CD14-positive monocyte (primary cell): Measurements from ENCODE around the gene SH3BGRL2. TPM values are rescaled to one million over a fixed set of nuclear protein-coding genes. Genes with fewer than 3 reads are reported as not detected.

Experiments used
- DNase-seq, 3 donors: peaks; one replicate each; pipeline ENCODE4 v3.0.0-alpha.2; 2011 to 2022
- H2AFZ ChIP-seq: 2 replicates; pipeline ENCODE4 v1.6.0; 2012; ENCODE audit warnings: mild to moderate bottlenecking, low read depth, low read length, inconsistent platforms; ENCODE audit not compliant: insufficient read depth, poor library complexity, severe bottlenecking
- H3K27ac ChIP-seq, 2 donors: 1 replicate in 1 of 2; 2 replicates in 1 of 2; pipeline ENCODE4 v1.5.1; 2012 to 2013; ENCODE audit warnings: low read length in 2 of 2, control low read depth in 1 of 2, inconsistent platforms in 1 of 2, low read depth in 1 of 2, mild to moderate bottlenecking in 1 of 2
- H3K27me3 ChIP-seq, 2 donors: one replicate each; pipeline versions ENCODE4 v1.6.0 to v1.6.1; 2011 to 2013; ENCODE audit warnings: low read length in 2 of 2; ENCODE audit not compliant: control insufficient read depth in 2 of 2, insufficient read depth in 2 of 2
- H3K36me3 ChIP-seq, 2 donors: replicated peaks in 1 of 2; 1 replicate in 1 of 2; 2 replicates in 1 of 2; pipeline versions ENCODE4 v1.5.1 to v1.6.1; 2012 to 2013; ENCODE audit warnings: low read length in 2 of 2, control low read depth in 1 of 2, inconsistent platforms in 1 of 2, mild to moderate bottlenecking in 1 of 2; ENCODE audit not compliant: insufficient read depth in 2 of 2, control insufficient read depth in 1 of 2
- H3K4me1 ChIP-seq, 2 donors: 1 replicate in 1 of 2; 2 replicates in 1 of 2; pipeline versions ENCODE4 v1.5.1 to v1.6.1; 2012 to 2013; ENCODE audit warnings: low read length in 2 of 2, control low read depth in 1 of 2, inconsistent platforms in 1 of 2, mild to moderate bottlenecking in 1 of 2, moderate library complexity in 1 of 2; ENCODE audit not compliant: insufficient read depth in 2 of 2, control insufficient read depth in 1 of 2
- H3K4me2 ChIP-seq: replicated peaks from 2 replicates; pipeline ENCODE3; 2012; ENCODE audit warnings: low read length, moderate library complexity, mild to moderate bottlenecking; ENCODE audit not compliant: poor library complexity, severe bottlenecking; ENCODE audit errors: extremely low read depth
- H3K4me3 ChIP-seq, 3 experiments: fragments of 200-600 bp in 1 of 3; sonication (generic) in 1 of 3; replicated peaks in 1 of 3; 1 replicate in 2 of 3; 2 replicates in 1 of 3; pipeline ENCODE4 v1.5.1; 2011 to 2013; ENCODE audit warnings: low read length in 3 of 3, mild to moderate bottlenecking in 3 of 3, control low read depth in 2 of 3, low read depth in 2 of 3, inconsistent platforms in 1 of 3, moderate library complexity in 1 of 3
- H3K79me2 ChIP-seq: 2 replicates; pipeline ENCODE4 v1.6.0; 2012; ENCODE audit warnings: mild to moderate bottlenecking, control low read depth, inconsistent platforms, low read length, moderate library complexity; ENCODE audit not compliant: insufficient read depth
- H3K9ac ChIP-seq: 2 replicates; pipeline ENCODE4 v1.6.0; 2017; ENCODE audit warnings: low read length, mild to moderate bottlenecking; ENCODE audit not compliant: insufficient read depth, poor library complexity, severe bottlenecking
- H3K9me3 ChIP-seq, 2 donors: replicated peaks in 1 of 2; 1 replicate in 1 of 2; 2 replicates in 1 of 2; pipeline versions ENCODE4 v1.5.1 to v1.6.1; 2012 to 2013; ENCODE audit warnings: low read length in 2 of 2, control low read depth in 1 of 2; ENCODE audit not compliant: control insufficient read depth in 1 of 2, insufficient read depth in 1 of 2
- H4K20me1 ChIP-seq: 2 replicates; pipeline ENCODE4 v1.6.0; 2012; ENCODE audit warnings: mild to moderate bottlenecking, low read length, control low read depth, moderate library complexity; ENCODE audit not compliant: insufficient read depth
- H3K27ac Mint-ChIP-seq, 7 donors: one replicate each; pipeline ENCODE4 v1.8.0; 2020; ENCODE audit warnings: mild to moderate bottlenecking in 7 of 7, mixed read lengths in 7 of 7, moderate library complexity in 6 of 7, inconsistent platforms in 2 of 7
- H3K27me3 Mint-ChIP-seq, 3 donors: one replicate each; pipeline ENCODE4 v1.8.0; 2021 to 2022; ENCODE audit warnings: low read depth in 3 of 3, mild to moderate bottlenecking in 3 of 3, mixed read lengths in 3 of 3, moderate library complexity in 3 of 3, inconsistent platforms in 1 of 3
- H3K36me3 Mint-ChIP-seq, 2 donors: one replicate each; pipeline ENCODE4 v1.8.0; 2020; ENCODE audit warnings: mixed read lengths in 2 of 2, inconsistent platforms in 1 of 2, mild to moderate bottlenecking in 1 of 2
- H3K4me1 Mint-ChIP-seq: one replicate; pipeline ENCODE4 v1.8.0; 2020; ENCODE audit warnings: mild to moderate bottlenecking, mixed read lengths
- H3K4me3 Mint-ChIP-seq, 2 donors: one replicate each; pipeline ENCODE4 v1.8.0; 2020; ENCODE audit warnings: mild to moderate bottlenecking in 2 of 2, mixed read lengths in 2 of 2, moderate library complexity in 1 of 2
- H3K9me3 Mint-ChIP-seq, 7 donors: one replicate each; pipeline ENCODE4 v1.8.0; 2020 to 2022; ENCODE audit warnings: mixed read lengths in 7 of 7, mild to moderate bottlenecking in 6 of 7, moderate library complexity in 6 of 7, inconsistent platforms in 2 of 7
- WGBS: methylation state at CpG from one replicate; pipeline ENCODE4 v1.1.5; 2013; ENCODE audit warnings: missing lambda C conversion rate; ENCODE audit not compliant: insufficient coverage; 5-methylcytosine and 5-hydroxymethylcytosine counted together
- intact Hi-C, 2 donors: fragments of 100-400 bp; cut with micrococcal nuclease; formaldehyde crosslinking; loops; one replicate each; pipeline versions ENCODE4 v1.15.0 to v1.15.1; 2023
- polyA plus RNA-seq, 3 donors: library from polyadenylated mRNA; depleted of rRNA in 1 of 3; unstranded in 2 of 3; stranded (reverse) in 1 of 3; fragments of 300-500 nt in 2 of 3; fragments of >200 nt in 1 of 3; fragmentation: Illumina TruSeq in 2 of 3; gene quantifications; 1 replicate in 2 of 3; 2 replicates in 1 of 3; pipeline ENCODE4 v1.2.3, GENCODE V29; 2012 to 2021
- TF ChIP-seq, protein P1 (sequence below): fragments of 200-600 bp; IDR thresholded peaks from one replicate; pipeline ENCODE4 v1.8.0; 2022; ENCODE audit warnings: antibody characterized with exemption, mild to moderate bottlenecking

The SH3BGRL2 gene
- polyA plus RNA-seq, 3 donors = 0.03 to 0.30 (median 0.28) TPM

GRCh38 chr6:79649016-79649415, 17.9 kb downstream of the SH3BGRL2 start:
- intact Hi-C loops = no loop called here
- TF ChIP-seq, protein P1, sequence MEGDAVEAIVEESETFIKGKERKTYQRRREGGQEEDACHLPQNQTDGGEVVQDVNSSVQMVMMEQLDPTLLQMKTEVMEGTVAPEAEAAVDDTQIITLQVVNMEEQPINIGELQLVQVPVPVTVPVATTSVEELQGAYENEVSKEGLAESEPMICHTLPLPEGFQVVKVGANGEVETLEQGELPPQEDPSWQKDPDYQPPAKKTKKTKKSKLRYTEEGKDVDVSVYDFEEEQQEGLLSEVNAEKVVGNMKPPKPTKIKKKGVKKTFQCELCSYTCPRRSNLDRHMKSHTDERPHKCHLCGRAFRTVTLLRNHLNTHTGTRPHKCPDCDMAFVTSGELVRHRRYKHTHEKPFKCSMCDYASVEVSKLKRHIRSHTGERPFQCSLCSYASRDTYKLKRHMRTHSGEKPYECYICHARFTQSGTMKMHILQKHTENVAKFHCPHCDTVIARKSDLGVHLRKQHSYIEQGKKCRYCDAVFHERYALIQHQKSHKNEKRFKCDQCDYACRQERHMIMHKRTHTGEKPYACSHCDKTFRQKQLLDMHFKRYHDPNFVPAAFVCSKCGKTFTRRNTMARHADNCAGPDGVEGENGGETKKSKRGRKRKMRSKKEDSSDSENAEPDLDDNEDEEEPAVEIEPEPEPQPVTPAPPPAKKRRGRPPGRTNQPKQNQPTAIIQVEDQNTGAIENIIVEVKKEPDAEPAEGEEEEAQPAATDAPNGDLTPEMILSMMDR = no peak
- no peak overlapping the region for H3K9ac ChIP-seq

DNA sequence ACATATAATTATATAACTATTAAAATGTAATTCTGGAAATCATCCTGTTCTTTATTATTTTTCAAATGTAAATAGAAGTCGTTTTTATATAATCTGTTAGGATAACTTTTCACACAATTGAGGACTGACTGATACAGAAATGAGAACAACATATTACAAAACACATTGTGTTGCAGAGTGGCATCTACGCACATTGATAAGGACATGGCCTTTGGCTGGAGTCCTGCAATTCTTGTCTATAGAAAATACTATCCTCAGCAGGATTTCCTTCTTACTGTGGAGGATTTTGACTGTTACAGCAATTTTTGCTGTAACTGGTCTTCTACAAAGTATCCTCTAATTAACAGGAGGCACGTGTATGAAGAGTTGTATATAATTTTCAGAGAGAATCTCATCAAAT, 19.8 kb downstream of the SH3BGRL2 start:
- no peaks in the 10 kb centered on the region for H4K20me1 ChIP-seq
- no peaks in the 10 kb centered on the region for H3K36me3 ChIP-seq
- no peaks in the 10 kb centered on the region for H3K9me3 Mint-ChIP-seq
- intact Hi-C loops = no loop called here
- H2AFZ ChIP-seq = no peak overlapping the region
- no peak overlapping the region for H3K27ac ChIP-seq
- no peak overlapping the region for H3K4me3 Mint-ChIP-seq
- DNase-seq = no peak
- H3K4me1 ChIP-seq = no peaks in the 10 kb centered on the region
- H3K27me3 Mint-ChIP-seq = peaks cover 0 to 3% (median 0%) of the 10 kb centered on the region in 3 donors
- H3K4me1 Mint-ChIP-seq = no peaks in the 10 kb centered on the region
- H3K9me3 ChIP-seq = no peaks in the 10 kb centered on the region
- WGBS = no CpG with 5 or more reads among the region's 3 CpGs
- no peak overlapping the region for H3K9ac ChIP-seq
- no peaks in the 10 kb centered on the region for H3K79me2 ChIP-seq
- no peak overlapping the region for H3K4me3 ChIP-seq
- no peak overlapping the region for H3K27ac Mint-ChIP-seq
- TF ChIP-seq, protein P1 = no peak
- no peaks in the 10 kb centered on the region for H3K36me3 Mint-ChIP-seq
- H3K27me3 ChIP-seq = no peaks in the 10 kb centered on the region
- no peak overlapping the region for H3K4me2 ChIP-seq

More at GRCh38 chr6:79649016-79649415, 17.9 kb downstream of the SH3BGRL2 start:
- Histone ChIP-seq H2AFZ (no peak overlapping the region), H3K4me1 (no peaks in the 10 kb centered on the region), H4K20me1 (no peaks in the 10 kb centered on the region), H3K27ac (no peak overlapping the region), H3K9me3 (no peaks in the 10 kb centered on the region), H3K36me3 (no peaks in the 10 kb centered on the region), H3K4me2 (no peak overlapping the region), H3K27me3 (no peaks in the 10 kb centered on the region), H3K4me3 (no peak overlapping the region), H3K79me2 (no peaks in the 10 kb centered on the region)
- Mint-ChIP-seq H3K9me3 (no peaks in the 10 kb centered on the region), H3K27ac (no peak overlapping the region), H3K36me3 (no peaks in the 10 kb centered on the region), H3K27me3 (peaks cover 0 to 3% (median 0%) of the 10 kb centered on the region in 3 donors), H3K4me1 (no peaks in the 10 kb centered on the region), H3K4me3 (no peak overlapping the region)
- no peak for DNase-seq
